Endothelial cell of umbilical vein (primary cell): Measurements from ENCODE around the gene SETD1A. TPM values are rescaled to one million over a fixed set of nuclear protein-coding genes. Genes with fewer than 3 reads are reported as not detected.

Experiments used
- BruUV-seq: library from RNA; stranded (reverse); fragments of 400-500 nt; replicated peaks from 2 replicates; lab custom pipeline; 2021; lab: Mats Ljungman, UMichigan
- CTCF ChIA-PET: fragments of 300-600, 350-600 bp; sonication (Branson Sonifier 250); formaldehyde crosslinking; loops from one replicate; lab custom pipeline; 2021; ENCODE audit warnings: antibody characterized with exemption, inconsistent platforms; lab: Charles Lee
- POLR2A ChIA-PET: fragments of 300-600, 350-600 bp; sonication (Branson Sonifier 250); formaldehyde crosslinking; loops from one replicate; lab custom pipeline; 2021; ENCODE audit warnings: antibody characterized with exemption, inconsistent platforms; lab: Charles Lee
- DNase-seq: peaks from one replicate; pipeline ENCODE4 v3.0.0-alpha.2; 2011; ENCODE audit warnings: low read depth, low spot score
- FAIRE-seq: peaks from 2 replicates; lab custom pipeline; 2011; peaks lifted over from hg19 to GRCh38; lab: Jason Lieb, UNC
- H2AFZ ChIP-seq: 2 replicates; pipeline ENCODE4 v1.6.0; 2012; ENCODE audit warnings: low read depth, low read length, control low read depth, inconsistent platforms
- H3K27ac ChIP-seq: 2 replicates; pipeline ENCODE4 v1.5.1; 2011; ENCODE audit warnings: low read depth, mild to moderate bottlenecking, control low read depth, low read length, moderate library complexity; ENCODE audit not compliant: insufficient read depth
- H3K27me3 ChIP-seq, 2 experiments: 2 replicates each; pipeline versions ENCODE4 v1.6.0 to v1.6.1; 2011; ENCODE audit warnings: low read length in 2 of 2, mixed read lengths in 1 of 2; ENCODE audit not compliant: control insufficient read depth in 2 of 2, insufficient read depth in 2 of 2
- H3K36me3 ChIP-seq, 2 experiments: 2 replicates in 1 of 2; 3 replicates in 1 of 2; pipeline ENCODE4 v1.5.1; 2011; ENCODE audit warnings: low read length in 2 of 2, mild to moderate bottlenecking in 1 of 2, moderate library complexity in 1 of 2; ENCODE audit not compliant: control insufficient read depth in 2 of 2, insufficient read depth in 2 of 2; ENCODE audit errors: extremely low read depth in 1 of 2
- H3K4me1 ChIP-seq: 3 replicates; pipeline ENCODE4 v1.5.1; 2011; ENCODE audit warnings: mild to moderate bottlenecking, low read length; ENCODE audit not compliant: control insufficient read depth, insufficient read depth; ENCODE audit errors: extremely low read depth
- H3K4me2 ChIP-seq: 2 replicates; pipeline ENCODE4 v1.6.1; 2011; ENCODE audit warnings: low read length, control low read depth, mixed read lengths; ENCODE audit not compliant: insufficient read depth
- H3K4me3 ChIP-seq, 3 experiments: fragments of 200-600 bp in 1 of 3; sonication (generic), shearing (Covaris generic) in 1 of 3; replicated peaks in 1 of 3; 2 replicates each; pipeline ENCODE4 v1.5.1; 2011 to 2016; ENCODE audit warnings: control low read depth in 3 of 3, low read length in 3 of 3, mild to moderate bottlenecking in 2 of 3, inconsistent platforms in 1 of 3, low read depth in 1 of 3, moderate library complexity in 1 of 3; ENCODE audit not compliant: insufficient read depth in 1 of 3
- H3K79me2 ChIP-seq: 2 replicates; pipeline ENCODE4 v1.6.0; 2012; ENCODE audit warnings: low read length, inconsistent platforms; ENCODE audit not compliant: control insufficient read depth, insufficient read depth
- H3K9ac ChIP-seq: replicated peaks from 2 replicates; pipeline ENCODE3; 2011; ENCODE audit warnings: low read length, control low read depth; ENCODE audit not compliant: insufficient read depth; ENCODE audit errors: extremely low read depth
- H3K9me1 ChIP-seq: replicated peaks from 3 replicates; pipeline ENCODE4 v1.6.0; 2011; ENCODE audit warnings: mild to moderate bottlenecking, low read length; ENCODE audit not compliant: control insufficient read depth, insufficient read depth; ENCODE audit errors: extremely low read depth
- H3K9me3 ChIP-seq: replicated peaks from 2 replicates; pipeline ENCODE4 v1.5.1; 2012; ENCODE audit warnings: low read length, inconsistent platforms; ENCODE audit not compliant: control insufficient read depth, insufficient read depth
- H4K20me1 ChIP-seq: replicated peaks from 2 replicates; pipeline ENCODE3; 2011; ENCODE audit warnings: mild to moderate bottlenecking, low read length; ENCODE audit not compliant: control insufficient read depth, insufficient read depth; ENCODE audit errors: extremely low read depth
- EZH2 ChIP-seq: IDR thresholded peaks from 2 replicates; pipeline ENCODE4 v1.6.1; 2012; ENCODE audit warnings: borderline replicate concordance, low read depth, mild to moderate bottlenecking, moderate library complexity, low read length, inconsistent platforms; ENCODE audit not compliant: severe bottlenecking
- GATA2 ChIP-seq: IDR thresholded peaks from 2 replicates; pipeline ENCODE4 v1.7.0; 2011; ENCODE audit warnings: low read depth, mild to moderate bottlenecking, moderate library complexity, mixed read lengths, low read length; ENCODE audit not compliant: insufficient read length, insufficient read depth
- JUN ChIP-seq: IDR thresholded peaks from 2 replicates; pipeline ENCODE4 v1.6.1; 2011; ENCODE audit warnings: borderline replicate concordance, low read depth; ENCODE audit not compliant: insufficient read length, insufficient read depth
- MYC ChIP-seq: IDR thresholded peaks from one replicate; pipeline ENCODE4 v1.6.1; 2011; ENCODE audit warnings: mild to moderate bottlenecking, low read depth, low read length
- POLR2A ChIP-seq: IDR thresholded peaks from 2 replicates; pipeline ENCODE4 v1.6.1; 2012; ENCODE audit warnings: low read depth, mild to moderate bottlenecking, control low read depth, low read length
- dilution Hi-C: fragments of 300-500 bp; cut with MboI; formaldehyde crosslinking; loops from one replicate; pipeline ENCODE4 v1.15.0; 2019; ENCODE audit warnings: low sequenced_read_pairs; ENCODE audit not compliant: extremely low pct_ligation_motif_present
- intact Hi-C: fragments of 100-400 bp; cut with micrococcal nuclease; formaldehyde crosslinking; loops from one replicate; pipeline ENCODE4 v1.10.0; 2022
- polyA plus RNA-seq, 4 experiments: library from polyadenylated mRNA; depleted of rRNA in 3 of 4; stranded (reverse) in 3 of 4; unstranded in 1 of 4; fragments of >200 nt; gene quantifications; 2 replicates each; pipeline versions ENCODE4 v1.2.1 to v1.2.3, GENCODE V29; 2011 to 2012; ENCODE audit warnings: missing spikeins in 1 of 4
- total RNA-seq: library from RNA; stranded (reverse); gene quantifications from 2 replicates; pipeline ENCODE4 v1.2.3, GENCODE V29; 2021
- TF ChIP-seq, protein P1 (sequence below), 2 donors: IDR thresholded peaks; 1 replicate in 1 of 2; 2 replicates in 1 of 2; pipeline ENCODE4 v1.5.1; 2011; ENCODE audit warnings: low read length in 2 of 2, mild to moderate bottlenecking in 2 of 2, moderate library complexity in 2 of 2, control low read depth in 1 of 2, inconsistent platforms in 1 of 2, low read depth in 1 of 2; ENCODE audit not compliant: insufficient read depth in 1 of 2; ENCODE audit errors: extremely low read depth in 1 of 2

The SETD1A gene
- total and polyA plus RNA-seq, 2 donors (not counting 3 experiments of a cell fraction or from before 2014, with no cell fraction given) = 3.5 to 21.3 TPM

DNA sequence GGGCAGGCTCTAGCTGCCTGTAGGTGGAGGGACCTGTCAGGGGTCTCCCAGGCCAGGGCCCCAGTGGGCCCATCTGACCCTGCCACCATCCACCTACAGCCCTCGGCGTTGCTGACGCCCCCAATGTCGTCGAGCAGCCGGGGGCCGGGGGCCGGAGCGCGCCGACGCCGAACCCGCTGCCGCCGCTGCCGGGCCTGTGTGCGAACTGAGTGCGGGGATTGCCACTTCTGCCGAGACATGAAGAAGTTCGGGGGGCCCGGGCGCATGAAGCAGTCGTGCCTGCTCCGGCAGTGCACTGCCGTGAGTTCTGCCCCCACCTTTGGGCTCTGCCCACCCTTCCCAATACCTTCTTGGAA is 31.9 kb upstream of the SETD1A start:
- H3K9me1 ChIP-seq = no peaks in the 10 kb centered on the region
- no peak overlapping the region for H3K27ac ChIP-seq
- intact Hi-C loops (no loop called here), dilution Hi-C loops (no loop called here)
- H3K36me3 ChIP-seq = peaks cover under 1 to 19% of the 10 kb centered on the region in 2 experiments
- BruUV-seq = no TSS peak
- no peak for TF ChIP-seq JUN
- TF ChIP-seq, protein P1, sequence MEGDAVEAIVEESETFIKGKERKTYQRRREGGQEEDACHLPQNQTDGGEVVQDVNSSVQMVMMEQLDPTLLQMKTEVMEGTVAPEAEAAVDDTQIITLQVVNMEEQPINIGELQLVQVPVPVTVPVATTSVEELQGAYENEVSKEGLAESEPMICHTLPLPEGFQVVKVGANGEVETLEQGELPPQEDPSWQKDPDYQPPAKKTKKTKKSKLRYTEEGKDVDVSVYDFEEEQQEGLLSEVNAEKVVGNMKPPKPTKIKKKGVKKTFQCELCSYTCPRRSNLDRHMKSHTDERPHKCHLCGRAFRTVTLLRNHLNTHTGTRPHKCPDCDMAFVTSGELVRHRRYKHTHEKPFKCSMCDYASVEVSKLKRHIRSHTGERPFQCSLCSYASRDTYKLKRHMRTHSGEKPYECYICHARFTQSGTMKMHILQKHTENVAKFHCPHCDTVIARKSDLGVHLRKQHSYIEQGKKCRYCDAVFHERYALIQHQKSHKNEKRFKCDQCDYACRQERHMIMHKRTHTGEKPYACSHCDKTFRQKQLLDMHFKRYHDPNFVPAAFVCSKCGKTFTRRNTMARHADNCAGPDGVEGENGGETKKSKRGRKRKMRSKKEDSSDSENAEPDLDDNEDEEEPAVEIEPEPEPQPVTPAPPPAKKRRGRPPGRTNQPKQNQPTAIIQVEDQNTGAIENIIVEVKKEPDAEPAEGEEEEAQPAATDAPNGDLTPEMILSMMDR (IDR thresholded peaks at IDR 0.05; ENCODE audit: extremely low read depth in 1 of 2, insufficient read depth in 1 of 2, low read depth in 1 of 2, low read length in 2 of 2) = no peak
- no peak for TF ChIP-seq MYC
- TF ChIP-seq POLR2A = no peak
- no peak for TF ChIP-seq GATA2
- TF ChIP-seq EZH2 = no peak
- DNase-seq (no peak), FAIRE-seq (no peak)
- H3K27me3 ChIP-seq = no peaks in the 10 kb centered on the region
- H3K9me3 ChIP-seq = no peaks in the 10 kb centered on the region
- H3K4me2 ChIP-seq = no peak overlapping the region
- H3K4me1 ChIP-seq = peaks cover 2% of the 10 kb centered on the region
- H3K9ac ChIP-seq = no peak overlapping the region
- H3K79me2 ChIP-seq = no peaks in the 10 kb centered on the region
- ChIA-PET CTCF (no interaction called here), POLR2A (no interaction called here)
- H2AFZ ChIP-seq = no peak overlapping the region
- no peaks in the 10 kb centered on the region for H4K20me1 ChIP-seq
- H3K4me3 ChIP-seq = no peak overlapping the region
